C4-2B (cell line): ENCODE results near the gene RBM41.
A peak's percentile ranks its signal among the peaks of the same experiment; 100 is the strongest.

Source experiments
- ZFX ChIP-seq: fragments of 450-650 bp; IDR thresholded peaks from 2 replicates; pipeline ENCODE4 v1.6.1; 2017
- TF ChIP-seq, protein P1 (sequence below): fragments of 450-650 bp; conservative IDR thresholded peaks from 2 replicates; pipeline ENCODE4 v1.5.1; 2017; ENCODE audit warnings: mild to moderate bottlenecking

GRCh38 chrX:107102980-107103379 lies 15.6 kb downstream of the RBM41 start:
- TF ChIP-seq, protein P1, sequence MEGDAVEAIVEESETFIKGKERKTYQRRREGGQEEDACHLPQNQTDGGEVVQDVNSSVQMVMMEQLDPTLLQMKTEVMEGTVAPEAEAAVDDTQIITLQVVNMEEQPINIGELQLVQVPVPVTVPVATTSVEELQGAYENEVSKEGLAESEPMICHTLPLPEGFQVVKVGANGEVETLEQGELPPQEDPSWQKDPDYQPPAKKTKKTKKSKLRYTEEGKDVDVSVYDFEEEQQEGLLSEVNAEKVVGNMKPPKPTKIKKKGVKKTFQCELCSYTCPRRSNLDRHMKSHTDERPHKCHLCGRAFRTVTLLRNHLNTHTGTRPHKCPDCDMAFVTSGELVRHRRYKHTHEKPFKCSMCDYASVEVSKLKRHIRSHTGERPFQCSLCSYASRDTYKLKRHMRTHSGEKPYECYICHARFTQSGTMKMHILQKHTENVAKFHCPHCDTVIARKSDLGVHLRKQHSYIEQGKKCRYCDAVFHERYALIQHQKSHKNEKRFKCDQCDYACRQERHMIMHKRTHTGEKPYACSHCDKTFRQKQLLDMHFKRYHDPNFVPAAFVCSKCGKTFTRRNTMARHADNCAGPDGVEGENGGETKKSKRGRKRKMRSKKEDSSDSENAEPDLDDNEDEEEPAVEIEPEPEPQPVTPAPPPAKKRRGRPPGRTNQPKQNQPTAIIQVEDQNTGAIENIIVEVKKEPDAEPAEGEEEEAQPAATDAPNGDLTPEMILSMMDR = peak; percentile 18
- no peak for TF ChIP-seq ZFX
